ENCODE data around the gene SCLY. TPM values are rescaled to one million over a fixed set of nuclear protein-coding genes. Genes with fewer than 3 reads are reported as not detected.

SCLY gene
- total and polyA plus RNA-seq, 2 of the 13 experiments (the other 11 are each of a cell fraction or from before 2014, with no cell fraction given), result 27.9 to 38.6 TPM

DNA sequence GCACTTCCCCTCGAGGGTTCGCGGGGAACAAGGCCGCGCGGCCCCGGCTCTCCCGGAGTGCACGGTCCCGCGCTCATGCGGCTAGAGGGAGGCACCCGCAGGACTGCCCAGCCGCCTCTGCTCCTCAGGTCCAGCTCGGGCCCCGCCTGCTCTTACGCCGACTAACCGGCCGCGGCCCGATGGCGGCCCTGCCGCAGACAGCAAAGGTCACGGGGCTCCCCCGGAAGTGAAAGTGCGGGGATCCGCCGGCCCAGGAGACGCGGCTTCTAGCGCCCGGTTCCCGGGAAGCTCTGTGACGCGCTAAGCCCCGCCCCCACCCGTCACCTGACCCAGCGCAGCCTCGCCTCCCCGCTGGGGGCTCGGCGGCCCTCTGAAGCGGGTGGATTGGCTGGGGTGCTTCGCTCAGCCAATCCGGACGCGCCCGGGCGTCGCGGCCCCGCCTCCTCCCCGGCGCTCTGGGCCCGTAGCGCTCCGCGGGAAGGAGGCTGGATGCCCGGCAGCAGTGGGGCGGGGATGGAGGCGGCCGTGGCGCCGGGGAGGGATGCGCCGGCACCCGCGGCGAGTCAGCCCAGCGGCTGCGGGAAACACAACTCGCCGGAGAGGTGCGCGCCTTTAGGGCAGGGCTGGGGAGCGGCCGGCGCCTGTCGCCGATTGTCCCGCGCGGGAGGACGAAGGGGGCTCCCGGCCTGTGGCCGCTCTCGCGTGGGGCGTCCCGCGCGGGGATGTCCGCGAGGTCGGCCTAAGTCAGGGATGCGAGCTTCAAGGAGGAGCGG lies at the start of gene SCLY (continued):
- TF ChIP-seq, protein P1, sequence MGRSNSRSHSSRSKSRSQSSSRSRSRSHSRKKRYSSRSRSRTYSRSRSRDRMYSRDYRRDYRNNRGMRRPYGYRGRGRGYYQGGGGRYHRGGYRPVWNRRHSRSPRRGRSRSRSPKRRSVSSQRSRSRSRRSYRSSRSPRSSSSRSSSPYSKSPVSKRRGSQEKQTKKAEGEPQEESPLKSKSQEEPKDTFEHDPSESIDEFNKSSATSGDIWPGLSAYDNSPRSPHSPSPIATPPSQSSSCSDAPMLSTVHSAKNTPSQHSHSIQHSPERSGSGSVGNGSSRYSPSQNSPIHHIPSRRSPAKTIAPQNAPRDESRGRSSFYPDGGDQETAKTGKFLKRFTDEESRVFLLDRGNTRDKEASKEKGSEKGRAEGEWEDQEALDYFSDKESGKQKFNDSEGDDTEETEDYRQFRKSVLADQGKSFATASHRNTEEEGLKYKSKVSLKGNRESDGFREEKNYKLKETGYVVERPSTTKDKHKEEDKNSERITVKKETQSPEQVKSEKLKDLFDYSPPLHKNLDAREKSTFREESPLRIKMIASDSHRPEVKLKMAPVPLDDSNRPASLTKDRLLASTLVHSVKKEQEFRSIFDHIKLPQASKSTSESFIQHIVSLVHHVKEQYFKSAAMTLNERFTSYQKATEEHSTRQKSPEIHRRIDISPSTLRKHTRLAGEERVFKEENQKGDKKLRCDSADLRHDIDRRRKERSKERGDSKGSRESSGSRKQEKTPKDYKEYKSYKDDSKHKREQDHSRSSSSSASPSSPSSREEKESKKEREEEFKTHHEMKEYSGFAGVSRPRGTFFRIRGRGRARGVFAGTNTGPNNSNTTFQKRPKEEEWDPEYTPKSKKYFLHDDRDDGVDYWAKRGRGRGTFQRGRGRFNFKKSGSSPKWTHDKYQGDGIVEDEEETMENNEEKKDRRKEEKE (IDR thresholded peaks at IDR 0.05), result no peak
- TF ChIP-seq SUZ12 (IDR thresholded peaks at IDR 0.05; ENCODE audit: low read depth, low read length), result no peak
- TF ChIP-seq, protein P2, sequence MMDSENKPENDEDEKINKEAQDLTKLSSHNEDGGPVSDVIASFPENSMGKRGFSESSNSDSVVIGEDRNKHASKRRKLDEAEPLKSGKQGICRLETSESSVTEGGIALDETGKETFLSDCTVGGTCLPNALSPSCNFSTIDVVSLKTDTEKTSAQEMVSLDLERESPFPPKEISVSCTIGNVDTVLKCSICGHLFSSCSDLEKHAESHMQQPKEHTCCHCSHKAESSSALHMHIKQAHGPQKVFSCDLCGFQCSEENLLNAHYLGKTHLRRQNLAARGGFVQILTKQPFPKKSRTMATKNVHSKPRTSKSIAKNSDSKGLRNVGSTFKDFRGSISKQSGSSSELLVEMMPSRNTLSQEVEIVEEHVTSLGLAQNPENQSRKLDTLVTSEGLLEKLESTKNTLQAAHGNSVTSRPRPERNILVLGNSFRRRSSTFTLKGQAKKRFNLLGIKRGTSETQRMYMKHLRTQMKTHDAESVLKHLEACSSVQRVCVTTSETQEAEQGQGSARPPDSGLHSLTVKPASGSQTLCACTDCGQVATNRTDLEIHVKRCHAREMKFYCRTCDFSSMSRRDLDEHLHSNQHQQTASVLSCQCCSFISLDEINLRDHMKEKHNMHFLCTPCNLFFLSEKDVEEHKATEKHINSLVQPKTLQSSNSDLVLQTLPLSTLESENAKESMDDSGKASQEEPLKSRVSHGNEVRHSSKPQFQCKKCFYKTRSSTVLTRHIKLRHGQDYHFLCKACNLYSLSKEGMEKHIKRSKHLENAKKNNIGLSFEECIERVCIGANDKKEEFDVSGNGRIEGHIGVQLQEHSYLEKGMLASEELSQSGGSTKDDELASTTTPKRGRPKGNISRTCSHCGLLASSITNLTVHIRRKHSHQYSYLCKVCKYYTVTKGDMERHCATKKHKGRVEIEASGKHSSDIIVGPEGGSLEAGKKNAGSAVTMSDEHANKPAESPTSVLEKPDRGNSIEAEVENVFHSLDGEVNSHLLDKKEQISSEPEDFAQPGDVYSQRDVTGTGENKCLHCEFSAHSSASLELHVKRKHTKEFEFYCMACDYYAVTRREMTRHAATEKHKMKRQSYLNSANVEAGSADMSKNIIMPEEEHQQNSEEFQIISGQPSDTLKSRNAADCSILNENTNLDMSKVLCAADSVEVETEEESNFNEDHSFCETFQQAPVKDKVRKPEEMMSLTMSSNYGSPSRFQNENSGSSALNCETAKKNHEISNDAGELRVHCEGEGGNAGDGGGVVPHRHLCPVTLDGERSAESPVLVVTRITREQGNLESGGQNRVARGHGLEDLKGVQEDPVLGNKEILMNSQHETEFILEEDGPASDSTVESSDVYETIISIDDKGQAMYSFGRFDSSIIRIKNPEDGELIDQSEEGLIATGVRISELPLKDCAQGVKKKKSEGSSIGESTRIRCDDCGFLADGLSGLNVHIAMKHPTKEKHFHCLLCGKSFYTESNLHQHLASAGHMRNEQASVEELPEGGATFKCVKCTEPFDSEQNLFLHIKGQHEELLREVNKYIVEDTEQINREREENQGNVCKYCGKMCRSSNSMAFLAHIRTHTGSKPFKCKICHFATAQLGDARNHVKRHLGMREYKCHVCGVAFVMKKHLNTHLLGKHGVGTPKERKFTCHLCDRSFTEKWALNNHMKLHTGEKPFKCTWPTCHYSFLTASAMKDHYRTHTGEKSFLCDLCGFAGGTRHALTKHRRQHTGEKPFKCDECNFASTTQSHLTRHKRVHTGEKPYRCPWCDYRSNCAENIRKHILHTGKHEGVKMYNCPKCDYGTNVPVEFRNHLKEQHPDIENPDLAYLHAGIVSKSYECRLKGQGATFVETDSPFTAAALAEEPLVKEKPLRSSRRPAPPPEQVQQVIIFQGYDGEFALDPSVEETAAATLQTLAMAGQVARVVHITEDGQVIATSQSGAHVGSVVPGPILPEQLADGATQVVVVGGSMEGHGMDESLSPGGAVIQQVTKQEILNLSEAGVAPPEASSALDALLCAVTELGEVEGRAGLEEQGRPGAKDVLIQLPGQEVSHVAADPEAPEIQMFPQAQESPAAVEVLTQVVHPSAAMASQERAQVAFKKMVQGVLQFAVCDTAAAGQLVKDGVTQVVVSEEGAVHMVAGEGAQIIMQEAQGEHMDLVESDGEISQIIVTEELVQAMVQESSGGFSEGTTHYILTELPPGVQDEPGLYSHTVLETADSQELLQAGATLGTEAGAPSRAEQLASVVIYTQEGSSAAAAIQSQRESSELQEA (CRISPR knock-in tag; IDR thresholded peaks at IDR 0.05; ENCODE audit: not compliant biosample characterization), result peak; percentile 36
- TF ChIP-seq WIZ (CRISPR knock-in tag; IDR thresholded peaks at IDR 0.05), result peak; percentile 77
- peak; percentile 15 for TF ChIP-seq ZEB1 (IDR thresholded peaks at IDR 0.05; ENCODE audit: insufficient replicate concordance, low read depth)
- no peak for TF ChIP-seq ZFP36 (IDR thresholded peaks at IDR 0.05; ENCODE audit: borderline replicate concordance, low read depth, low read length, partially characterized antibody)
- no peak for TF ChIP-seq TAF15 (IDR thresholded peaks at IDR 0.05; ENCODE audit: low read depth, low read length, poor library complexity, severe bottlenecking)
- peak; percentile 65; the same call in 1 of the 2 replicates for TF ChIP-seq ZFP37 (CRISPR knock-in tag; IDR thresholded peaks at IDR 0.05; ENCODE audit: borderline replicate concordance)
- TF ChIP-seq DR1 (CRISPR knock-in tag; IDR thresholded peaks at IDR 0.05), result peak; percentile 88
- peak; percentile 25; the same call in 1 of the 2 replicates for TF ChIP-seq ZMYM3 (CRISPR knock-in tag; IDR thresholded peaks at IDR 0.05)
- TF ChIP-seq RELA (CRISPR knock-in tag; IDR thresholded peaks at IDR 0.05), result no peak; the same call in 1 of the 2 replicates
- no peak; the same call in 1 of the 2 replicates for TF ChIP-seq MEIS2 (CRISPR knock-in tag; IDR thresholded peaks at IDR 0.05)
- peak; percentile 43; the same call in 1 of the 2 replicates for TF ChIP-seq ZNF546 (CRISPR knock-in tag; conservative IDR thresholded peaks at IDR 0.05)
- peak; percentile 74; the same call in 1 of the 2 replicates for TF ChIP-seq MTF2 (CRISPR knock-in tag; IDR thresholded peaks at IDR 0.05; ENCODE audit: borderline replicate concordance)
- no peak; the same call in 1 of the 2 replicates for TF ChIP-seq CEBPG (CRISPR knock-in tag; IDR thresholded peaks at IDR 0.05)
- peak; percentile 99 for TF ChIP-seq ZFX (CRISPR knock-in tag; IDR thresholded peaks at IDR 0.05; ENCODE audit: low read depth)
- no peak for TF ChIP-seq RBAK (CRISPR knock-in tag; IDR thresholded peaks at IDR 0.05)
